ENCODE measurements around the gene FOXK2. TPM values are rescaled to one million over a fixed set of nuclear protein-coding genes. Genes with fewer than 3 reads are reported as not detected.

FOXK2 gene
- total RNA-seq, 1 donor from 2014 or later = 88.3 TPM

GRCh38 chr17:82566129-82566960 is 46.8 kb downstream of the FOXK2 start:
- no peak overlapping the region for H3K27ac Mint-ChIP-seq
- no peak for DNase-seq (ENCODE audit: low spot score in 2 of 2, unreplicated experiment in 2 of 2)
- TF ChIP-seq CTCF (IDR thresholded peaks at IDR 0.05; ENCODE audit: unreplicated experiment) = no peak
- H3K4me3 Mint-ChIP-seq = no peak overlapping the region
- peaks cover under 1% of the 10 kb centered on the region for H3K4me1 Mint-ChIP-seq
- H3K36me3 Mint-ChIP-seq = peaks cover 17% of the 10 kb centered on the region
- no peaks in the 10 kb centered on the region for H3K9me3 Mint-ChIP-seq
- H3K27me3 Mint-ChIP-seq (ENCODE audit: low read depth) = no peaks in the 10 kb centered on the region

- no peaks in the 10 kb centered on the region for H3K9me3 Mint-ChIP-seq
- TF ChIP-seq CTCF (IDR thresholded peaks at IDR 0.05; ENCODE audit: unreplicated experiment) = no peak
- no peaks in the 10 kb centered on the region for H3K4me1 Mint-ChIP-seq
- H3K36me3 Mint-ChIP-seq = peaks cover 23% of the 10 kb centered on the region
- H3K27ac Mint-ChIP-seq = no peak overlapping the region
- H3K27me3 Mint-ChIP-seq (ENCODE audit: low read depth) = no peaks in the 10 kb centered on the region
- no peak for DNase-seq (ENCODE audit: low spot score in 2 of 2, unreplicated experiment in 2 of 2)
- H3K4me3 Mint-ChIP-seq = no peak overlapping the region
Observed at GRCh38 chr17:82567286-82567685, 47.8 kb downstream of the FOXK2 start.

- H3K4me3 Mint-ChIP-seq = no peak overlapping the region
- no peaks in the 10 kb centered on the region for H3K4me1 Mint-ChIP-seq
- no peak for TF ChIP-seq CTCF (IDR thresholded peaks at IDR 0.05; ENCODE audit: unreplicated experiment)
- no peaks in the 10 kb centered on the region for H3K27me3 Mint-ChIP-seq (ENCODE audit: low read depth)
- no peak overlapping the region for H3K27ac Mint-ChIP-seq
- peaks cover 27% of the 10 kb centered on the region for H3K36me3 Mint-ChIP-seq
- H3K9me3 Mint-ChIP-seq = no peaks in the 10 kb centered on the region
- no peak for DNase-seq (ENCODE audit: low spot score in 2 of 2, unreplicated experiment in 2 of 2)
Observed at GRCh38 chr17:82568997-82569393, 49.5 kb downstream of the FOXK2 start.

- H3K4me1 Mint-ChIP-seq = no peaks in the 10 kb centered on the region
- peaks cover 27% of the 10 kb centered on the region for H3K36me3 Mint-ChIP-seq
- no peak for DNase-seq (ENCODE audit: low spot score in 2 of 2, unreplicated experiment in 2 of 2)
Observed at GRCh38 chr17:82569621-82570020, 50.1 kb downstream of the FOXK2 start.

GRCh38 chr17:82570277-82570676 is 50.7 kb downstream of the FOXK2 start:
- Mint-ChIP-seq H3K27me3 (ENCODE audit: low read depth) (no peaks in the 10 kb centered on the region), H3K27ac (no peak overlapping the region), H3K36me3 (peaks cover 22% of the 10 kb centered on the region), H3K4me1 (no peaks in the 10 kb centered on the region), H3K4me3 (no peak overlapping the region), H3K9me3 (no peaks in the 10 kb centered on the region)
- DNase-seq (ENCODE audit: low spot score in 2 of 2, unreplicated experiment in 2 of 2) = no peak
- TF ChIP-seq CTCF (IDR thresholded peaks at IDR 0.05; ENCODE audit: unreplicated experiment) = no peak

More at GRCh38 chr17:82569621-82570020, 50.1 kb downstream of the FOXK2 start:
- Mint-ChIP-seq H3K27ac (no peak overlapping the region), H3K9me3 (no peaks in the 10 kb centered on the region), H3K4me3 (no peak overlapping the region), H3K27me3 (ENCODE audit: low read depth) (no peaks in the 10 kb centered on the region)
- no peak for TF ChIP-seq CTCF (IDR thresholded peaks at IDR 0.05; ENCODE audit: unreplicated experiment)
